GM18526 (cell line): ENCODE measurements around the gene TTLL11.

Source experiments
- POLR2A ChIP-seq: IDR thresholded peaks from 3 replicates; pipeline ENCODE4 v1.6.1; 2011; ENCODE audit not compliant: insufficient read length; ENCODE audit errors: extremely low read depth

TTLL11 gene

DNA sequence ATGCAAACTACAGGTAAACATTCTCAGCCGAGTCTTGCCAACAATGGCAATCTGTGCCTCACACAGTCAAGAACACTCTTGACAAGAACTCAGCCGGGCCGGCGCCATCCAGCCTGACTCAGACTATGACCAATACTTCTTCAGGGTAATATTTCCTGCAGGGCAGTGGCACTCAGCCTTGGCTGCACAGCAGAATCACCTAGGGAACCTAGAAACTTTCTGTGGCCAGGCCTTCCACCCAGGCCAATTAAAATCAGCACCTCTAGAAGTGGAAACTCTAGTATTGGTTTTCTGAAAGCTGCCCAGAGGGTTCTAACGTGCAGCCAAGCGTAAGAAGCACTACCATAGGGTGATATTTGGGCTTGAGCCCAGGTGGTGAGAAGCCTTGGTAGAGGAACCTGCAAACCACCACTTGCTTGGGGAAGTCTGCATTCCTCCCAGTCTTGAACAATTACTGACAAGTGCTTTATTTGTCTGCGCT lies 120.6 kb downstream of the TTLL11 start:
- TF ChIP-seq POLR2A = no peak

DNA sequence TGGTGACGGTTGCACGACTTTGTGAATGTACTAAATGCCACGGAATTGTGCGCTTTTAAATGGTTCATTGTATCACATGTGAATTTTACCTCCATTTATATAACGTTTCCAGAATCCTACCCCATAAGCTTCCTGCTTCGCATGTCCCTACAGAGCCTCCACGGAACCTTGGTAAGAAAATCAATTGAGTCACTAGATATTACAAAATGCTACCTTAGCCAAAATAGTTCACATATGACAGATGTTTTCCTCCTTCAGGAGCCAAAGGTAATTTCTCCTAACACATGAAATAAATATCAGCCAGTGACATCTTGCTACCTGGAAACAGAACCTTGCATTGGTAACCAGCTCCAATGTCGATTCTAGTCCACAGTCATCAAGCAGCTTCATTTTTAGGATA lies 125.1 kb downstream of the TTLL11 start:
- TF ChIP-seq POLR2A = no peak

DNA sequence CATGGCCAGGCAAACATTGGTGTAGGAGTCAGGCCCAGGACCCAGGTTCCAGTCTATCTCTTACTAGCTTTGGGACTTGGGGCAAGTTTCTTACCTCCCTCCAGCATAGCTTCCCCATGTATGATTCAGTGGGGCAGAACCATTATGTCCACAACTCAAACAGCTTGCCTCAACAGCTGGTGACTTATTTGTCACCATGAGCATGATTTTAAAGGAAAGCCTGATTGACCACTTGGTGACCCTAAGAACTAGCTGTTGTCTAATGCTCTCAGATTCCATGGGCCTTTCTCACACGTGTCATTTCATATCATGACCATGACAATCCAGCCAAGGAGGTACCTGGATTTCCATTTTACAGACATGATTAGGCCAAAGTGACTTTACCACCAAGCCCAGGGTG lies 126.4 kb downstream of the TTLL11 start:
- no peak for TF ChIP-seq POLR2A

DNA sequence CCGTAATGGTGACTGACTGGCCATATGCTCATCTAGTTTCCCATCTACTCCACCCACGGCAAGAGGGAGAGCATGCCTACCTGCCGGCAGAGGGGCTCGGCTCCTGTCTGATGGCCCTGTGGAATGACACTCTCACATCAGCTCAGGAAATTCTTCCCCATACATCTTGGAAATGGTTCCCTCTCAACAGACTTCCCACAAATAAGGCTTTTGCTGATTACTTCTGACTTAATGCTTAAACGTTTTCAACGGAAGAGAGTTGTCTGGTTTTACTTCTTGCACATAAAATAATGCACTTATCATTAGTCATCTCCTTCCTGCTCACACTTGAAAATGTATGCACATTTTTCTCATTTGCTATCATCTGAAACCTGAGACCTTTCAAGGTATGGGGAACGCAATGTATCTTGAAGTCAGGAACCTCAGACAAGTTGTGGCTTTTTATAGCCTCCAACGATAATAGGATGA lies 129.5 kb downstream of the TTLL11 start:
- no peak for TF ChIP-seq POLR2A

DNA sequence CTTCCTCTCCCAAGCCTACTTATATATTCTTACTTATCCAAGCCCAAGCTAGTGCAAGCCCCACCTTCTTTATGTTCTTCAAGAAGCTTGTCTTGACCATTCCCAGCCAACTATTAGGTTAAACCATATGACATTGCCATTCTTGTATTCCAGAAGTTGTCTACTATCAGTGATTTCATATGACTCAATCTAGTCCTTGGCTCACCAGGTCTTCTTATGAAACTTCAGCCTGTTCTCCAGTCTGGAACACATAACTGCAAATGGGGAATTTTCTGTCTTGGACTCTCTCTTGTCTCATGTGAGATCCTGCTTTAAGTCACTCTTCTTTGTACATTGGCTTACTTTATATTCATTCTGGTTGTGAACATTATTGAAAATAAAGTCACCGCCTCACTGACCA lies 130.7 kb downstream of the TTLL11 start:
- no peak for TF ChIP-seq POLR2A

DNA sequence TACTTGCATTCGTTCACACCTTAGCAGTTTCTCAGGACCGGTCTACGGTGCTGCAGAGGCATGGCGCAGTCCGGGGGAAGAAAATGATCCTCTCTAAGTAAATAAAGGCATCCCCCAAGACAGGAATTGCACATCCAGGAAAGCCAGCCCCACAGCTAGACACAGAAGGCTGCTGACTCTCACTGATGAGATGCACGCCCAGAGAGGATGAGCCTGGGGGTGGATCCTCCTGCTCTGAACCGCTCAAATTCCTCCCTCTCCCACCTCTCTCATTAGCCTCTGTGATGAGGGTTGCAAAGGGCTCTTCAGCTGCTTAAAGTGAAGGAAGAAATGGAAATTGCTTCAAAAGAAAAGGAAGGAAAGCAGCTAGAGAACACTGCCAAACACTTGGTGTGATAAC lies 132.4 kb downstream of the TTLL11 start:
- TF ChIP-seq POLR2A = no peak

DNA sequence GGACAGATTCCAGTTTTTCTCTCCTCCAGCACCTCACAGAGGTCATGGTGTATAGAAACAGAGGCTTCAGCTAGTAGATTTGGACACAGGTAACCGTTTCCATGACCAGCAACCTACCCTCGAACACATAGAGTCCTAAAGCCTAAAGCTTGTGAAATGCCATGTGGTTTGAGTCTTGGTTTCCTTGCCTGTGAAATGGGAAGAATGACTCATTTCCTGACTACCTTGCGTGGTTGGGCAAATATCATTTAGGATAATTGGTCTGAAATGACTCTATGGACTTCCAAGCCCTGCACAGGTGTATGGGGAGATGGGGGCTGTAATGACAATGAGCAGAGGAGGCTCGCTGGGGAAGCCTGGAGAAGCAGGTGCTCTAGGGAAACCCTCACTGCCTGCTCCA lies 134.6 kb downstream of the TTLL11 start:
- TF ChIP-seq POLR2A = no peak

DNA sequence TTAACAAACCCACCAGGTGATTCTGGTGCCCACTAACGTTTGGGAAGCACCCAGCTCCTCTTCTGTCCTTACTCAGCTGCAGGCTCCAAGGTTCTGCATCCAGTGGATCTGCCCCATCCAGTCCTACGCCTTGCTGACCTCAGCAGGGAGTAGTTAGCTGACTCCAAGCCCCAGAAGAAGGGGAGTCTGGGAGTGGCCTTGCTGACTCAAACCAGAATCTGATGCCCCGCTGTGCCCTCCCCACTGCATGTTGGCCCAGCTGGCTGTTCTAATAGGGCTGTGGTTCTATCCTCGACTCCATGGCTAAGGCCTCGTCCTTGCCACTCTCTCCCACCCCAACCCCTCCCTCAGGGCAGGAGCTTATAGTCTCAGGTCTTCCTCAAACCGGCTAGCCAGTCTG lies 136.3 kb downstream of the TTLL11 start:
- TF ChIP-seq POLR2A = no peak

DNA sequence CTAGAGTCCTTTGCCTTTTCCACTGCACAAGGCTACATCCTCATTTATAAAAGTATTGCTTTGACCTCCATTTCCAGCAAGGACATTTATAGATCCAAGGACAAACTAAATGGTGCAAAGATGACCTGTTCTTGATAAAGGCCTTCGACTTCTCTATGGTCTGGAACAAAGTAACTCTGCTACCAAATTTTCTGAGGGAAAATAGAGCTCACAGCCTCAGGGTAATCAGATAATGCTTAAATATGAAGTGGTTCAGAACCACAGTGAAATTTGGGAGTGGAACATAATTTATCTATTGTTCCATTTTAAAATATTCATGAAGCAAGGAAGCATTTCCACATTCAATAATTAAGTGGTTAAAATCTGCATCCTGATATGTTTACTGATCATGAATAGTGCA lies 137.5 kb downstream of the TTLL11 start:
- no peak for TF ChIP-seq POLR2A

DNA sequence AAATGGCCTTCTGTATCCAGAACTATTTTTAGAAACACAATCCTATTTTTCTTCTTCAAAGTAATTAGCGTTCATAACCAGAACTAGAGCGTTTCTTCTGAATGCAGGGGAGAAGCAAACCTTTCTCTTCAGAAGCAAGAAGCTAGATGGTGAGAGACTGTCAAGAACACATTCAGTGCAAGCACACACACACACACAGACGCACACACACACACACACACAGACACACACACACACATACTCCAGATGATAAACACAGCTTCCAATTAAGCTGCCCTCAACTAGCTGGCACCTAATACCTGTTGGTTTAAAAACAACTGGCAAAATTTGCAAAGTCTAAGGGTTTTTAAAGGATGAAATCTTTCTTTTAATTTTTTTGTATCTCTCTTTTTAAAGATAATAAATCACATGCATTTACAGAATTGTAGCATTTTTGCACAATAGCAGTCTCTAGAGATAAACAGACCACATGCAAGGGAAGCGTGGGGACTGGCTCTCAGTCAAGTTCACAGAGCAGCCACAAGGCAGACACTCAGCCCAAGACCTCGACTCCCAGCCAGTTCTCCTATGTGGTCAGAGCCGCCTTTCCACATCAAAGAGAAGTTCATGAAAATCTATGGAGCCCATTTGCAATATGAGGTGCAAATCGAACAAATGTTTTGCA lies 138.5 kb downstream of the TTLL11 start:
- no peak for TF ChIP-seq POLR2A

DNA sequence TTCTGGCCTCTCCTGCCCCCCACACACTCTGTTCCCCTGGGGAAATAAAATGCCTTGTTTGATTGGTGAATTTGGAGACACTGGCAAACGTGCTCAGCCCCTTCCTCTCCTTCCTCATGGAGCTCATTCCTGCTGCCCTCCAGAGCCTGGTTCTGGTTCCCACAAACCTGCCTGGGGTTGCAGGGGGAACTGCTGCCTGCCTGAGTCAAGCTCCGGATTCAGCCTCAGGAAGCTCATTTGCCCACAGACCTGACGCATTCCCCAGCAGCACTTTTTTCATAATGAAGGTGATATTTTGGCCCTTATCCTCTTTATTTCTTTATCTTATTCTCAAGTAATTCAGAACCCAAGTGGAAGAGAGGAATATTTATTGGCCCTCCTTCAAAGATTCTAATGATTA lies 140.5 kb downstream of the TTLL11 start:
- no peak for TF ChIP-seq POLR2A

DNA sequence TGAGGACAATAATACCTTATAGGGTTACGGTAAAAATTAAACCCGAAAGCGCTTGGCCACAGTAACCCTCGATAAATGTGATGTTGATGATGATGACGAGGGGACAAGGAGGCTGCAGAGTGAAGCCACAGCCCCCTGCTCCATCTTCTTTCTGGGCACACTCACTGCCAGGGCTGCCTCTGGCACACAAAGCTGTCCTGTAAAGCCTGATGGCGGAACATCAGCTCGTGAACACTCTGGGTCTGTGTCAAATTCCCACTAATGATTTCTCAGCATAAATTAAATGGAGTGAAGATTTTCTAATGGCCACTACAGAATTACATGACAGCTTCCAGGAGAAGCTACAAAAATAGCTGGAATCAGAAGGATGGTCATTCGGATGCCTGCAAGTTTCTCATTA lies 142.2 kb downstream of the TTLL11 start:
- no peak for TF ChIP-seq POLR2A

DNA sequence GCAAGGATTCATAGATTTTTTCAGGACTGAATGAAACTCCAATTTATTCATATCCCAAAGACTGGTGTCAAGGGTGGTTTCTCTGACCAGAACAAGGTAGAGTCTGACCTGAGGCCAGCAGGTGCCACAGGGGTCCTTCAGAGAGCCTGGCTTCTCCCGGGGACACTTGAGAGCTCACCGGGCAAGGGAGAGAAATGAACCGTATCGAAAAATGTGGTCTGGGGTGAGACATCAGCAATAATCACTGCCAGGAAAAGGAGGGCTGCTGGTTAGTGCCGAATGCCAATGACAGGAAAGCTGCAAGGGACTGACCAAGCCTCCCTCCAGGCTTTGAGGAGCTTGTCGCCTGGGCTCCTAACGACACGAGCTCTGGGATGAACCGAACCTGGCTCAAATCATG lies 142.7 kb downstream of the TTLL11 start:
- TF ChIP-seq POLR2A = no peak

DNA sequence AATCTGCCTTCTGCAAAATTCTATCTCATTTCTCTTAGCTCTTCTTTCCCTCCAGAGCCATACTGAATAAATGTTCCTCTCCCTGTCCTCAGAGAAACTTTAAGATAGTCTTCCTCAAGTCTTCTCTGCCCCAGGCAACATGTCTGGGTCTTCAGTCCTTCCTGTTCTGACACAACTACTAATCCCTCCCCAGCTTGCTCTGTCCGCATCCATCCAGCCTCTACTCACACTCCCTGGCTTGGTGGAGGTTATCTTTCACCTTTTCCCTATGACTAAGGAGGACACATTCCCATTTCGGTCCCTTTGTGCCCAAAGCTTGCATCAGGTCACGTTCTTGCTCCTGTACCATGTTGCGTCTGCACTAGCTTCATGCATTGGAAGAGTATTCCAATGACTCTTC lies 143.3 kb downstream of the TTLL11 start:
- TF ChIP-seq POLR2A = no peak

DNA sequence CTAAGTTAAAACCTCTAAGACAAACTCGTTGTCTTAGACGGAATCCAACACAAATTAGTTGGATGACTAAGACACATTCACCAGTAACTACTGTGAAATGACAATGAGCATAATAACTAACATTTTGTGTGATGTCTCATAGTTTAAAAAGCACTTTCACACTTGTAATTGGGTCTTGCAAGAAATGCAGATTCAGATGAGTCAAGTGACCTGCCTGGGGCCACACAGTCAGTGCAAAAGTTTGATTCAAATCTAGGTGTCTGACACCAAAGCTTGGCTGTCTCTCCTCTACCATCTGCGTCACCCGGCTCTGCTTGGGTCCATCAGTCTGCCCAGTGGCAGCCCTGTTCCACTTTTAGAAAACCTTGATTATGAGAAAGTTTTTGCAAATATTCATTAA lies 143.7 kb downstream of the TTLL11 start:
- TF ChIP-seq POLR2A = no peak

DNA sequence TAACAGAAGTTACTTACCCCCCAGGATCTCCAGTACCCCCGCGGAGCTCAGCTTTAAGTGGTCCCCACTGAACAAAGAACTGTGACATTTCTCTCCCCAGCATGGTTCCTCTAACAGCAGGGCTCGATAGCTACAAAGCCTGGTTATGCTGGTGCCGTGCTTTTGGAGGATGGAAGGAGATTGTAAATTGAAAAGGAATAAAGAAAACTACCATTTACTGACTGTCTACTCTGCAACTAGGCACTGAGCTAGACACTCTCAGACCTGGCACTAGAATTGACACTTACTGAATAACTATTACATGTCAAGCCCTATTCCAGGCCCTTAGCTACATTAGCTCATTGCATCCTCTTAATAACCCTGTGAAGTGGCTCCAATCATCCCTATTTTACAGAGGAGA lies 145.3 kb downstream of the TTLL11 start:
- no peak for TF ChIP-seq POLR2A

DNA sequence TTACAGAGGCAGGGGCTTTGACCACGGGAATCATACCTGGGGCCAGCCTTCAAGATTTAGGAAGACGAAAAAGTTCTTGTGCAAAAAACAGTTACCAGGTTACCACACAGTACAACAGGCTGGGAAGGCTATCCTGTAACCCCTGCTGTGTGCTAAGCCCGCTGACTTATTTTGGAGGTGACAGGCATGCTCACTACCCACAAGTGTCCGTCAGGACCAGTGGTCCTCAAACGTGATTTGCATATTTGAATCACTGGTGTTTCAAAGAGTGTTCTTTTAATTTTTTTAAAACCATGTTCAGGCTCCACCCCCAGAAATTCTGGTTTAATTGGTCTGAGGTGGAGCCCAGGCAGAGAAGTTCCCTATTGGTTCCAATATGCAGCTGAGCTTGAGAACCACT lies 146.6 kb downstream of the TTLL11 start:
- TF ChIP-seq POLR2A = no peak
